Stimulated activated CD4-positive, alpha-beta T cell treated with anti-CD3 and anti-CD28 coated beads, Interleukin-15, amount 100 ng/mL, for 24 hours (primary cell): ENCODE measurements around the gene SALL4.
"Not testable (repeated sequence)": the region's sequence is repeated elsewhere in the genome, so short reads cannot be mapped to it uniquely, and the experiment has no call there.

Experiments
- DNase-seq: peaks from one replicate; pipeline ENCODE4 v3.0.0-alpha.2; 2020

Gene SALL4

GRCh38 chr20:51763965-51764602, 38.2 kb downstream of the SALL4 start:
- DNase-seq, result no peak

DNA sequence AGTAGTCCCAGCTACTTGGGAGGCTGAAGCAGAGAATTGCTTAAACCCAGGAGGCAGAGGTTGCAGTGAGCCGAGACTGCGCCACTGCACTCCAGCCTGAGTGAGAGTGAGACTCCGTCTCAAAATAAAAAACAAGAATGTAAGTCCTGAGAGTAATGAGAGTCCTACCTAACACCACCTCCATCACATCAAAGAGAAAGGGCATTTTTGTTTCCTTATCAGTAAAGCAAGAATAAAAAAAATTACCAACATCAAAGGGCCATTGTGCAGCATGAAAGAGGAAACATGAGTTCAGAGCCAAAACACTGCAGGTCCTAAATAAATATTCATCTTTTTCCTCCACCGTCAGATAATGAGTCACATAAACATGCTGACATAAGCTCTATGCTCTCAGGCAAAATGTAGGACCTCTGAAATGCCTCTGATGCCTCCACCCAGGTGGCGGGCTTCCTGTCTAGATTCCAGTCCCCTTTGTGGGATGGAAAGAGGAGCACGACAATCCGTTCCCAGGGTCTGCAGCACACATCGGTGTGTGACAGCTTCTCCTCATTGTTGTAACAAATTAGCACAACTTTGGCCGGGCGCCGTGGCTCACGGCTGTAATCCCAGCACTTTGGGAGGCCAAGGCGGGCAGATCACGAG, 41.3 kb downstream of the SALL4 start:
- DNase-seq, result no peak

DNA sequence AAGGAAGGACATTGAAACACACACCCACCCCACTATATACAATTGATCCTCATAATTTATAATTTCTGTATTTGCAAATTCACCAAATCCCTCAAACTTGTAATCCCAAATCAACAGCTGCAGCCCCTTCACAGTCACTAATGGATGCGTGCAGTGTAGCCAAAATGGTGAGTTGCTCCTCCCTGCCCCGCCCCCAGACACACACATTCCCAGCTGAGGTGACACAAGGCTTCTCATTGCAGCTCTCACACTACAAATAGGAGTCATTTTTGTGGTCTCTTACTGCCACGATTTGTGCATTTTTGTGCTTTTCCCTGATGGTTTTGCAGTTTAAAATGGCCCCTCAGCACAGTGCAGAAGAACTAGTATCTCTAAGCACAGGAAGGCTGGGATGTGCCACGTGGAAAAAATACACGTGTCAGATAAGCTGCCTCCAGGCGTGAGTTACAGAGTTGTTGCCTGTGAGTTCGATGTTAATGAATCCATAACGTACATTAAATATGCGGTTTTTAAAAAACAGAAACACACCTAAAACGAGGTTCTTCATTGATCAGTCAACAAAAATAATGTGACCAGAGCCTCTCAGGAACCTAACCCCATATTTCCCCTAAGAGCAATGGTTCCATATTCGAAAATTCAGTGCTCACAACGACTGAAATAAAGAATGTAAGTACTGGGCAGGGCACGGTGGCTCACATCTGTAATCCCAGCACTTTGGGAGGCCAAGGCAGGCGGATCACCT, 42.4 kb downstream of the SALL4 start:
- no peak for DNase-seq

- DNase-seq, result no peak
These were observed 43.3 kb downstream of the SALL4 start for GRCh38 chr20:51758978-51759544.

- no peak for DNase-seq
These were observed 45.1 kb downstream of the SALL4 start for GRCh38 chr20:51757226-51757625.

DNA sequence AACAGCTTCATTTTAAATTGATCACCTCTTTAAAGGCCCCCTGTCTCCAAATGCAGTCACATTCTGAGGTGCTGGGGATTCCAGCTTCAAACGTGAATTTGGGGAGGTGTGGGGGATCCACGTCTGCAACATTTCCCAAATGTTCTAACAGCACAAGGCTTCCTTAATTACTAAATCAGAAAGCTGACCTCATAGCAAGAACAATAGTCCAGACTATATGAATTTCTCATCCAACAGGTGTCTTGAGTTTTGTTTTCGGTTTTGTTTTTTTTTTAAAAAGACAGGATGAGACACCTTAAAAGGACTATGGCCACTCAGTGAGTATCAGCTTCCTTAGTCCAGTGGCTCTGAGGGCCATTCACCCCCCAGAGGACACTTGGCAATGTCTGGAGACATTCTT, 45.7 kb downstream of the SALL4 start:
- DNase-seq, result no peak

DNA sequence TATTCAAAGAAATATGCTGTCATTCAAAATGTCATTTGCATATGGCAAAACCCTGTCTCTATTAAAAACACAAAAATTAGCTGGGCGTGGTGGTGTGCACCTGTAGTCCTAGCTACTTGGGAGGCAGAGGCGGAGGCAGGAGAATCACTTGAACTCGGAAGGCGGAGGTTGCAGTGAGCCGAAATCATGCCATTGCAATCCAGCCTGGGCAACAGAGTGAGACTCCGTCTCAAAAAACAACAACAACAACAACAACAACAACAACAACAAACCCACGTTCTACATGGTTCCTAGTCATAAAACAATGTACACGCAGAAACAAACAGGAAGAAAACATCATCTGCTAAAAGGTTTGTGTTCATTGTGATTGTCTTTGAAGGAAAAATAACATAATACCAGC, 49.1 kb downstream of the SALL4 start:
- not testable (repeated sequence) for DNase-seq

DNA sequence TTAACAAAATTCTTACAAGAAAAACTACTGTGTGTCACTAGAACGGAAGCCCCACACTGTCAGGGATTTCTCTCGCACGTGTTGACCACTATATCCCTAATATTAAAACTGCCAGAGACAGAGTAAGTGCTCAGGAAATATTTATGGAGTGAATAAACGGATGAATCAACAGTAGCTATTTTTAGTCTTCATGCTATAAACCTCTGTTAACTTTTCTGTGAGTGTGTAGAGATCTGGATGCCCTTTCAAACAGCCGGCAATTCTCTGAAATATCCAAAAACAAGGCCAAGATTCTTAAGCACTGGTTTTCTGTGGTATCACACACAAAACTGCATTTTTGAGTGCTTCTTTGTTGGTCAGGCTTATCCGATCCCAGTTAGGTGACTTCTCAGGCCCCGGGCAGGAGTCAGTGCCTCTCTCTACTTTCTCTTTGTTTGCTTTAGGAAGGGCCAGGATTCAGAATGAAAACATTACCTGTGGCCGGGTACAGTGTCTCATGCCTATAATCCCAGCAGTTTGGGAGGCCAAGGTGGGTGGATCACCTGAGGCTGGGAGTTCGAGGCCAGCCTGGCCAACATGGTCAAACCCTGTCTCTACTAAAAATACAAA, 49.9 kb downstream of the SALL4 start:
- DNase-seq, result no peak

GRCh38 chr20:51750770-51751388, 51.4 kb downstream of the SALL4 start:
- no peak for DNase-seq

DNA sequence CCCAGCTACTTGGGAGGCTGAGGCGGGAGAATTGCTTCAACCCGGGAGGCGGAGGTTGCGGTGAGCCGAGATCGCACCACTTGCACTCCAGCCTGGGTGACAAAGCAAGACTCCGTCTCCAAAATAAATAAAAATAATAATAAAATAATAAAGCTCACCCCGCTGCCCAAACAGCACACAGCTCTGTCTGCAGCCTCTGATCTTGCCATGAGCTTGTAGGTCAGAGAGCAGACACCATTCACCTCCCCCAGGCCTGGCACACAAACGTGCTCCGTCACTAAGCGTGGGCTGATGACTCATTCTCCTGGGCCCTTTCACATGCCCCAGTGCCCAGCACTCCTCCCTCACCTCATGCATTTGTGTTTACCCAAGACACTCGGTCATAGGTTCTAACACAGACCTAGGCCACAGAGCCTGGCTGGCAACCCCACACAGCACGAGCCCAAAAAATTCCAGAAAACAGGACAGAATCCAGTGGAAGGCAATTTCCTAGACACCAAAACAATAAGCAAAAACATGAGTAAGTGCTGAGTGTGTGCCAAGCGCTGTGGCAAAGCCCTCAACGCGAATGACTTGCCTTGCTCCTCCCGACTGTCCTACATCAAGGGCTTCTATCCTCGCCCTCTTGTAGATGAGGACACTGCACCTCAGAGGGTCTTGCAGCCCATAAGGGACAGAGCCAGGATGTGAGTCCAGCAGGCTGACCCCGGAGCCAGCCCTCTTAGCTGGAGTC, 52.1 kb downstream of the SALL4 start:
- DNase-seq, result peak; percentile 52

DNA sequence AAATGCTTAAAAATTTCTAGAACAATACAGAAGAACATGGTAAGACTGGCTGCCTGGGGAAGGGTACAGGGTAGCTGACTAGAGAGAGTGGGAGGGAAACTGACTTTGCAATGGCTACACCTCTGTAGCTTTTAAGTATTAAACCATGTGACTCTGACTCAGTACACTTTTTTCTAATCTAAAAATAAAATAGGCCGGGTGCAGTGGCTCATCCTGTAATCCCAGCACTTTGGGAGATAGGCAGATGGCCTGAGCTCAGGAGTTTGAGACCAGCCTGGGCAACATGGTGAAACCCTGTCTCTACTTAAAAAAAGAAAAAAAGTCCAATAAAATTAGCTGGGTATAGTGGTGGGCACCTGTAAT, 52.7 kb downstream of the SALL4 start:
- no peak for DNase-seq

DNA sequence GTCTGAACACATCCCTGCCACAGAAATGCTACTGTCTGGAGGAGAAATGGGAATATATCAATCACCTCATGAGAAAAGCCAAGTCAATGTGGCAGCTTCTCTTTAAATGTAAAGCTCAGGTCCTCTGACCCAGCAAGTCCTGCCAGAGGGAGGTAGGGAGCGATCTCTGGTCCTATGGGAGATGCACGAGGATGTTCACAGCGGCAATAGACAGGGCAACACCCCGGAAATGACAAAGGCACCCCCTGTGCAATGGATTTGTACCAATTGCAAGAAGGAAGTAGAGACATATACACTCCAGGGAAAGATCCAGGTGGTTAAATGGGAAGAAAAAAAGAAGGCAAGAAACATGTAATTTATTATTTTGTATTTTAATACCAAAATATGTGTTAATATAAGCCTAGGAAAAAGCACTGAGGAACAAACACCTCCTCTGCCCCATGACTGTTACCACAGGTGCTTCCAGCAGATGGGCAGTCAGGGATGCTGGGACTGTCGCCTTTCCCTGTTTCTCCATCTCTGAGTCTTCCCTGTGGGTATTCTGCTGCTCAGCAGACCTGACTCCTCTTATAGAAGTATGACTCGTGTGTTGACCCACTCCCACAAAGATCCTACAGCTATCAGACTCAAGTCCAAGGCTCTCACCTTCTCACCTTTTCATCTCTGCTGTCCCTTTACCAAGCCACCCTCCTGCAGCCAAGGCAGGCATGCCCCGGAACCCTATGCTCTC, 55.0 kb downstream of the SALL4 start:
- DNase-seq, result no peak

DNA sequence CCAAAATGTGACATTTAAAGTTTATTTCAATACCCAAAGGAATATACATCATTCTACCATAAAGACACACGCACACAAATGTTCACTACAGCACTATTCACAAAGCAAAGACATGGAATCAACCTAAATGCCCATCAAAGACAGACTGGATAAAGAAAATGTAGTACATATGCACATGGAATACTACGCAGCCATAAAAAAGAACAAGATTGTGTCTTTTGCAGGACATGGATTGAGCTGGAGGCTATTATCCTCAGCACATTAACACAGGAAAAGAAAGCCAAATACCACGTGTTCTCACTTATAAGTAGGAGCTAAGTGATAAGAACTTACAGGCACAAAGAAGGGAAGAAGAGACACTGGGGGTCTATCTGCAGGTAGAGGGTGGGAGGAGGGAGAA, 56.5 kb downstream of the SALL4 start:
- DNase-seq, result no peak

GRCh38 chr20:51740838-51741237, 61.5 kb downstream of the SALL4 start:
- DNase-seq, result no peak

DNA sequence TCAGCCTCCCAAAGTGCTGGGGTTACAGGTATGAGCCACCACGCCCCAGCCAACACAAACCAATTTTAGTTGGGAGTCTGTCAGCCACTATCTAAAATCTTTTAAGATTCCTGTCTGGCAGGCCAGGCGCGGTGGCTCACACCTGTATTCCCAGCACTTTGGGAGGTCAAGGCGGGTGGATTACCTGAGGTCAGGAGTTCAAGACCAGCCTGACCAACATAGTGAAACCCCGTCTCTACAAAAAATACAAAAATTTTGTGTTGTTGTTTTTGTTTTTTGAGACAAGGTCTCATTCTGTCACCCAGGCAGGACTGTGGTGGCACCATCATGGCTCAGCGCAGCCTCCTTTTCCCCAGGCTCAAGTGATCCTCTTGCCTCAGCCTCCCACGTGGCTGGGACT, 62.0 kb downstream of the SALL4 start:
- DNase-seq, result not testable (repeated sequence)

DNA sequence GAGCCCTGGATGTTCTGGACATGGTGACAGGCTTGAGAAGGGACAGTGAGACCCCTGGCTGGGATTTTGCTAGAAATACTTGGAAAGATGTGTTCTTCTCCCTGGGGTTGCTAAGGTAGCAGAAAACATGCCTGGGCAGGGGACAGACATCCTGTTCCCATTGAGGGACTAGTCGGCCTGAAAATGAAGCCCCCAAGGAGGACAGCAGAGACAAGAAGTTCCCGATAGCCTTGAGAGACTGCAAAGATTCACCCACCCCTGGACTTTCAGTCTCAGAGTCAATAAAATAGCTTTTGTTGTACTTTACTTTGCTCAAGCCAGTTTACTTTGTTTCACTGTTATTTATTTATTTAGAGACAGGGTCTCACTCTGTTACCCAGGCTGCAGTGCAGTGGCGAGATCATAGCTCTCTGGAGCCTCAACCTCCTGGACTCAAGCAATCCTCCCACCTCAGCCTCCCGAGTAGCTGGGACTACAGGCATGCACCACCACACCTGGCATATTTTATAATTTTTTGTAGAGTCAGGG, 62.5 kb downstream of the SALL4 start:
- no peak for DNase-seq

GRCh38 chr20:51738877-51739447, 63.4 kb downstream of the SALL4 start:
- DNase-seq, result no peak

DNA sequence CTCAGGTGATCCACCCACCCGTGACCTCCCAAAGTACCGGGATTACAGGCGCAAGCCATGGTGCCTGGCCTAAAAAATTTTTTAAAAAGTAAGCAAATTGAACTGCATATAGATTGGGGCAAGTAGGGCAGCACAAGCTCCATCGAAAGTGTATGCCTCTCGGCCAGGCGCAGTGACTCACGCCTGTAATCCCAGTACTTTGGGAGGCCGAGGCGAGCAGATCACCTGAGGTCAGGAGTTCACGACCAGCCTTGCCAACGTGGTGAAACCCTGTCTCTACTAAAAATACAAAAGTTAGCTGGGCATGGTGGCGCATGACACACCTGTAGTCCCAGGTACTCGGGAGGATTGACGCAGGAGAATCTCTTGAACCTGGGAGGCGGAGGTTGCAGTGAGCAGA, 64.1 kb downstream of the SALL4 start:
- DNase-seq, result not testable (repeated sequence)

DNA sequence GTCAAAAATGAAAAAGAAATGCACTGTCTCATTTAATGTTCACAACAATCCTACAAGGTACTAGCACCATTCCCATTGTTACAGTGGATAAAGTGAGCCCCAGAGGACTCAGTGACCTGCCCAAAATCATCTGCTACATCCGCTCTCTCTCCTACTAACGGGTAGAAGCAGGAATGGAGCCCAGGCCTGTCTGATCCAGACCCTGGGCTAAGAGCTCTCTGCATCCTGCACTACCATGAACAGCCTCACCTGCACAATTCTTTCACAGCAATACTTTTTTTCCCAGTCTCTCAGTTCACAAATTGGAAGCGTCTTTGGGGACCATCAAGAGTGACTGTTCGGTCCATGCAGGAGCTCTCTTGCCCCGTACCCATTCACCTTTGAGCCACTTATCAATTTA, 65.4 kb downstream of the SALL4 start:
- no peak for DNase-seq

DNA sequence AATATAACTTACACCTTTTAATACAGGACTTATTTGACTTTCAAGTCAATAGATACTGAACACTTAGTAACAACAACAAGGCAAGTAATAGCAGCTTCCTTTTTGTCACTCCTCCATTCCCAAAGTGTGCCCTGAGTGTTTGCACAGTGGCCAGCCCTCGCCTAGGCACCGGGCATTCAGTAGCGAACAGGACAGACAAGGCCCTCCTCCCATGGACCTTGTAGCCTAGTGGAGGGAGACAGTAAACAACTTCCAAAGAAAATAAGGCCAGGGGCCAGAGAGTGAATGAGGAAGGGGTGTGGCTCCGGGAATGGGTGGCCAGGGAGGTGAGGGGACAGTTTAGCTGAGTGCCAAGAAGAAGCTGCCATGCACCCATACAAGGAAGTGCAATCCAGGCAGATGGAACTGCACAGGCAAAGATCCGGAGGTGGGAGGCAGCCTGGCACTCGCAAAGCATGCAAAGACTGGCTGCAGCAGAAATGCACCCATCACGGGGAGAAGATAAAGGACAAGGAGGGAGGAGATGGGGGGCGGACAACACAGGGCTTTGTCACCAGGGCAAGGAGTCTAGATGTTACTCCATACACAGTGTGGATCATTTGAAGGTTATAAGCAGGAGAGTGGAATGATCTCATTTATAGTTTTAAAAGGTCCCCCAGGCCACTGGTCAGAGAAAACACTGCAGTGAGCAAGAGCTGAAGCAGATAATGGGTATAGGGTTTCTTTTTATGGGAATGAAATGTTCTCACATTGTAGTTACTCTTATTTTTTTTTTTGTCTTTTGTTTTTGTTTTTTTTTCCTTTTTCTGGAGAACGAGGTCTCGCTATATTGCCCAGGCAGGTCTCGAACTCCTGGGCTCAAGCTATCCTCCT, 66.4 kb downstream of the SALL4 start:
- no peak for DNase-seq
